IPS-20b (cell line): Measurements from ENCODE around the gene SLC49A3.
A peak's percentile ranks its signal among the peaks of the same experiment; 100 is the strongest.
"Not testable (repeated sequence)": the region's sequence is repeated elsewhere in the genome, so short reads cannot be mapped to it uniquely, and the experiment has no call there.

ENCODE experiments used
- H3K27ac ChIP-seq: one replicate; pipeline ENCODE4 v1.5.1; 2013; ENCODE audit warnings: low read length
- H3K27me3 ChIP-seq: 2 replicates; pipeline ENCODE4 v1.6.1; 2013; ENCODE audit warnings: mild to moderate bottlenecking, low read length, inconsistent platforms; ENCODE audit not compliant: insufficient read depth
- H3K36me3 ChIP-seq: 2 replicates; pipeline ENCODE4 v1.6.1; 2013; ENCODE audit warnings: low read depth, mild to moderate bottlenecking, inconsistent platforms, low read length, moderate library complexity; ENCODE audit not compliant: insufficient read depth
- H3K4me1 ChIP-seq: 2 replicates; pipeline ENCODE4 v1.6.1; 2013; ENCODE audit warnings: mild to moderate bottlenecking, control low read depth, inconsistent platforms, low read length, moderate library complexity; ENCODE audit not compliant: insufficient read depth
- H3K4me3 ChIP-seq: 2 replicates; pipeline ENCODE4 v1.5.1; 2013; ENCODE audit warnings: mild to moderate bottlenecking, low read length, inconsistent platforms
- H3K9ac ChIP-seq: 2 replicates; pipeline ENCODE4 v1.6.1; 2013; ENCODE audit warnings: low read depth, mild to moderate bottlenecking, inconsistent platforms, low read length, moderate library complexity
- H3K9me3 ChIP-seq: 2 replicates; pipeline ENCODE4 v1.6.1; 2013; ENCODE audit warnings: mild to moderate bottlenecking, low read depth, low read length, inconsistent platforms; ENCODE audit not compliant: insufficient read depth

The SLC49A3 gene

DNA sequence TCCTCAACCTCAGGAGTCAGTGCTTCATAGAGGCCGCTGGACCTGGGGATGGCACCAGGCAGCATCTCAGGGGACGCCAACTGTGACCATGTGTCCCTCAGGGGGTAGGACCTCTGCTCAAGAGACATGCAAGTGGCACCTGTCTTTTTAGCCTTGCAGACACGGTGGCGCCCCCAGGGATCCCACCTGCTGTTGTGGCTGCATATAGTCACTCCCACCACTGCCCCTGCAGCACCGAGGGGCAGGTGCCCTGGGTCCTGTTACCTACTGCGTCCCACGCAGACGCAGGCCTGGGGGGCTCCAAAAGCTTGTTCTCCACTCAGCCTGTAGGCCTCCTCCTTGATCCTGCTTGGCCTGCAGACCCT lies 12.1 kb downstream of the SLC49A3 start:
- no peak overlapping the region for H3K27ac ChIP-seq
- peaks cover 6% of the 10 kb centered on the region; the same call in 1 of the 2 replicates for H3K27me3 ChIP-seq
- H3K36me3 ChIP-seq = peaks cover 14% of the 10 kb centered on the region
- H3K4me1 ChIP-seq = peaks cover 5% of the 10 kb centered on the region
- H3K9me3 ChIP-seq = no peaks in the 10 kb centered on the region
- H3K4me3 ChIP-seq = no peak overlapping the region
- no peak overlapping the region for H3K9ac ChIP-seq

DNA sequence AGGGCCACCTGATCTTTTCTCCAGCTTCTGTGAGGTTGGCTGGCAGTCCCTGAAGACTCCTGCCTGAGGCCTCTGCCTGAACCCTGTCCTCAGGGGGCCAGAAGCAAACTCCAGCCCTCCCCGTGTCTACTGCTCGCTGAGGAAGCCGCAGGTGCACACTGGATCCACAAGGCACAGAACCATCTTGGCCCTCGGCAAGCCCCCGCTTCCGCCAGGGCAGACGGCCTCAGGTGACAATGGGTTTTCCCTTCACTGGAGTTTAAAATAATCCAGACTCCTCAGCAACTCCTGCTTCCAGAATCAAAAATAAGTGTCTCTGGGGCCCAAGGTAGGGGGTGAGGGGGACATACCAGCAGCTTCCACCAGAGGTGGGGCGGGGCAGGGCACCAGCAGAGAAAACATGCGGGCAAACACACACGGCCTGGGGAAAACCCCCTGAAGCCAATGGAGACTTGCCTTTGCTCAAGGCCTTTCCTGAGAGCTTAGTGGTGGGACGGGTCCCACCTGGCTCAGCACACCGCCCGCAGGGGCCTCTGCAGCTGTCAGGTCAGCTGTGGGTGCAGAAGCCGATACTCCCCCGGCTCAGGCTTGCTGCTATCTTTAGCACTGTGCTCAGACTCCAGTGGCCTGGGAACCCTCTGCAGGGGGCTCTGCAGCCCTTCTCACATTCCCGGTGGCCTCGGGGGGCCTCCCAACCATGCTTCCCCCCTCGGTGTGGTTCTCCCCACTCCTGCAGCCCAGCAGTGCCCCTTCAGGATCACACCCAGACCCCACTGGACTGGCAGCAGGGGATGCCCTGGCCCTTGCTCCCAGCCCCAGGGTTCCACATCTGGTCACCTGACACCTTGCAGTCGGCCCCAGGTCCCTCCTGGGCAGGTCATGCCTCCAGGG lies 12.7 kb downstream of the SLC49A3 start:
- no peak overlapping the region for H3K4me3 ChIP-seq
- H3K4me1 ChIP-seq = peaks cover 5% of the 10 kb centered on the region
- no peaks in the 10 kb centered on the region for H3K9me3 ChIP-seq
- H3K27ac ChIP-seq = no peak overlapping the region
- H3K36me3 ChIP-seq = peaks cover 20% of the 10 kb centered on the region
- H3K9ac ChIP-seq = no peak overlapping the region
- H3K27me3 ChIP-seq = peaks cover 6% of the 10 kb centered on the region; the same call in 1 of the 2 replicates

DNA sequence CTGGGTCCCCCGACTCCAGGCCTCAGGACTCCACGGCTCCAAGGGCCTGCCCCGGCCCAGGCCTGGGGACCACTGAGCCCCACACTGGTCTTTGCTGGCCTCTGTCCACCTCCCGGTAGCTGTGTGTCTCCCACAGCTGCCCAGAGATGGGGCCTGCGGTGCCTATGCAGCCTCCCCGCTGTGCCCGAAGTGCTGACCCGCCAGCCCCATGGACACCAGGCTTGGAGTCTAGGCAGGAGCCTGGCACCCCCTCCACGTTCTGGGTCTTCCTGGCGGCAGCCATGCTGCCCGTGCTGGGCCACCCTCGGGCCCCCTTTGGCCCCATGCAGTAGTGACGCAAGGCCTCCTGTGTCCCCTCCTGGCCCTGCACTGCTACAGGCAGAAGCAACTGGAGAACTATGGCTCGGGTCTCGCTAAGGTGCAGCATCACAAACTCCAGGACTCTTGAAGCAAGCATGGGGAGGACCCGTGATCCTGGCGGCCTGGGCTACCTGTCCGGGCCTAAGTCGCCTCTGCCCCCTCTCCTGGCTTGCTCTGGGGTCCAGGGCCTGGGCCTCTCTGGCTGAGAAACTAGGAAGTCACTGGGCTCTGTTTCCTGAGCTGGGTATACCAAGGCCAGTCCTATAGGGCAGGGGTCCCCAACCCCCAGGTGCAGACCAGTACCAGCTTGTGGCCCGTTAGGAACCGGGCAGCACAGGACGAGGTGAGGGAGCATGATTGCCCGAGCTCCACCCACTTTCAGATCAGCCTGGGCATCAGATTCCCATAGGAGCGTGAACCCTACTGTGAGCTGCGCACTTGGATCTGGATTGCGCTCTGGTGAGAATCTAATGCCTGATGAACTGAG lies 13.7 kb downstream of the SLC49A3 start:
- peaks cover 6% of the 10 kb centered on the region; the same call in 1 of the 2 replicates for H3K27me3 ChIP-seq
- peaks cover 27% of the 10 kb centered on the region for H3K36me3 ChIP-seq
- peak overlapping the region; percentile 88 for H3K9ac ChIP-seq
- peak overlapping the region; percentile 42 for H3K27ac ChIP-seq
- peaks cover 2% of the 10 kb centered on the region for H3K4me1 ChIP-seq
- H3K4me3 ChIP-seq = peak overlapping the region; percentile 78
- H3K9me3 ChIP-seq = no peaks in the 10 kb centered on the region

DNA sequence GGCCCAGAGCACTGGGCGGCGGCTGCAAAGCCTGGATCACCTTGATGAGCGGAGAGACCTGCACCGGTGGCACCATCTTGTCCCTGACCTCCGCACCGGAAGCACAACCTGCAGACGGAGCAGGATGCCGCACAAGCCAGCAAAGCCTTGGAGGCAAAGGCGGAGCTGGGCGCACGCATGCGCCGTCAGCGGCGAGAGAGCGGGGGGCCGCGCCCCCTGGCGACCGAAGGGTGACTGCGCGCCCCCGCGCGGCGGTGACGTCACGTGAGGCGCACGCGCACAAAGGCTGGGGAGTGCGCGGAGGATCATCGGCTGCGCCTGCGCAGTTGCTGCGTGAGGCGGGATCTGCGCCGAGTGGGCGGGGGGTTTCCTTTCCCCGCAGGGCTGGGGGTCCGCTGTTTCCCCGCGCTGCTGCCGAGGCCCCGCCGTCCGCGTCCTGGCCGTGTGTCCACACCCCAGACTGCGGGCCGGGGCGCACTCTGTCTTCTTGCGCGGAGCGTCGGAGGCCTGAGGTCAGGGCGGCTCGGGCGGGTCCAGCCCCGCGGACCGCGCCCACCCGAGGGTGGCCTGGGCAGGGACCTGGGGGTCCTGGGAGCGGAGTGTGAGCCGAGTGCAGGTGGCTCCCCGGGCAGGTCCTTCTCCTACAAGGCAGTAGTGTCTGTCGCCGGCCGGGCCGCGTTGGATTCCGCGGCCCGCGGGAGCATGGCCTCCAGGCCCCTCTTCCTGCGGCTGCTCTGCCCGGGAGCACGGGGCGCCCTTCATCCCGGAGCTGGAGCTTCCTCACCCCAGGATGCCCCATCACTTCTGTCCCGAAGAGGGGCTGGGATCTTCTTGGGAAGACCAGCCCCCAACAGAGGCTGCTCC lies 14.5 kb downstream of the SLC49A3 start, which contains the start of the genes ATP5ME and MYL5:
Gene ATP5ME (minus strand): TSS at position 105 of the 864 bp plus-strand sequence. CDS start 29 bp downstream, at position 76.
Gene MYL5 (plus strand): TSS at position 371 of the 864 bp plus-strand sequence. CDS start 3,485 bp downstream, outside the sequence.
- peak within 1 kb of the TSS; percentile 45 for H3K27ac ChIP-seq
- H3K4me3 ChIP-seq = peak within 1 kb of the TSS; percentile 78
- peak within 1 kb of the TSS; percentile 89 for H3K9ac ChIP-seq
- peaks cover 6% of the 10 kb centered on the region; the same call in 1 of the 2 replicates for H3K27me3 ChIP-seq
- H3K4me1 ChIP-seq = no peaks in the 10 kb centered on the region; the same call in 1 of the 2 replicates
- no peaks in the 10 kb centered on the region for H3K9me3 ChIP-seq
- H3K36me3 ChIP-seq = peaks cover 27% of the 10 kb centered on the region

DNA sequence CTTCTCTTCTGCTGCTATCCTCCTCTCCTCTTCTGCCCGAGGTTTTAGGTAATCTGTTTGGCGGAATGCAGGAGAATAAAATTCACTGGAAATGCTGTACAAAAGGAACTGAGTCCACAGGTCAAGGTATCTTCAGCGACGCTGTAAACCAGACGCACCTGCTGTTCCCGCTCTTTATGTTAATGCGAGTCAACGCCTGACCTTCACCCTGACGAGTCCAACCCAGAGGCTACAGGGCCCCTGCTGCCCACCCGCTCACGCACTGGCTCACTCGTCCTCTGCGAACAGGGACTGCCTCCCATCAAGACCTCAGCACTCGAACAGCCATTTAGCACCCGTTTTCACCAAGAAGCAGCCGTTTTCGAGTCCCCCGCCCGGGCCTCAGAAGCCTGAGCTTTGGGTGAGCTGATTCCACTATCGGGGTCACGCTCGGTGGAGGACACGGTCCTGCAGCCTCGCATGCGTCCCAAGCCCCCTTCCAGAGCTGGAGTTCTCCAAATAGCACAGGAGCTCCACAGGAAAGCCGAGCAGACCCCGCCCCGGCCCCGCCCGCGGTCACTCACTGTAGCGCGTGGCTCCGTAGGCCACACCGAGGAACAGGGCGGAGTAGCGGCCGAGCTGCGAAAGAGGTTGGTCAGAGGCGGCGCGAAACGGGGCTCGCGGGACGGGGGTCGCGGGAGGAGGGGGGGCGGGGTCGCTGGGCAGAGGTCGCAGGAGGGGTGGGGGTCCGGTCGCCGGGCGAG lies 15.4 kb downstream of the SLC49A3 start:
- H3K9me3 ChIP-seq = no peaks in the 10 kb centered on the region
- peak overlapping the region; percentile 78 for H3K4me3 ChIP-seq
- H3K27me3 ChIP-seq = peaks cover 2% of the 10 kb centered on the region; the same call in 1 of the 2 replicates
- peaks cover 27% of the 10 kb centered on the region for H3K36me3 ChIP-seq
- H3K4me1 ChIP-seq = no peaks in the 10 kb centered on the region; the same call in 1 of the 2 replicates
- H3K9ac ChIP-seq = peak overlapping the region; percentile 89
- peak overlapping the region; percentile 45 for H3K27ac ChIP-seq

DNA sequence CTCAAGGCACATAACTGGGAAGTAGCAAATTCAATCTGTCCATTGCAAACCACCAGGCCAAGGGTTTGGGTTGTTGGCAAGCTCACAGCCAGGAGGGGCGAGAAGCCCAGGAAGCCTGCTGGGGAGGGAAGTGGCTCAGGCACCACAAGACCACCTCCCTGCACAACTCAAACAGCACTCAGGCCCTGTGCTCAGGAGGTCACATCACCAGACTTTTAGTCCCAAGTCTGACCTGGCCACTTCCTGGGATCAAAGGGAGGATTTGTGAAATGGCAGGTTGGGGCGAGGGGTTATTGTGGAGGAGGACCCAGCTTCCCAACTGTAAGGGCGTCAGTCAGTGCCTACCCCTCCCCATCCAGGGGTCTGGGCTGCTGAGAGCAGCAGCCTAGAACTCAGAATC lies 17.2 kb downstream of the SLC49A3 start:
- H3K27ac ChIP-seq = no peak overlapping the region
- no peaks in the 10 kb centered on the region for H3K9me3 ChIP-seq
- H3K27me3 ChIP-seq = no peaks in the 10 kb centered on the region
- no peak overlapping the region for H3K4me3 ChIP-seq
- peaks cover 27% of the 10 kb centered on the region for H3K36me3 ChIP-seq
- no peak overlapping the region for H3K9ac ChIP-seq
- H3K4me1 ChIP-seq = no peaks in the 10 kb centered on the region; the same call in 1 of the 2 replicates

DNA sequence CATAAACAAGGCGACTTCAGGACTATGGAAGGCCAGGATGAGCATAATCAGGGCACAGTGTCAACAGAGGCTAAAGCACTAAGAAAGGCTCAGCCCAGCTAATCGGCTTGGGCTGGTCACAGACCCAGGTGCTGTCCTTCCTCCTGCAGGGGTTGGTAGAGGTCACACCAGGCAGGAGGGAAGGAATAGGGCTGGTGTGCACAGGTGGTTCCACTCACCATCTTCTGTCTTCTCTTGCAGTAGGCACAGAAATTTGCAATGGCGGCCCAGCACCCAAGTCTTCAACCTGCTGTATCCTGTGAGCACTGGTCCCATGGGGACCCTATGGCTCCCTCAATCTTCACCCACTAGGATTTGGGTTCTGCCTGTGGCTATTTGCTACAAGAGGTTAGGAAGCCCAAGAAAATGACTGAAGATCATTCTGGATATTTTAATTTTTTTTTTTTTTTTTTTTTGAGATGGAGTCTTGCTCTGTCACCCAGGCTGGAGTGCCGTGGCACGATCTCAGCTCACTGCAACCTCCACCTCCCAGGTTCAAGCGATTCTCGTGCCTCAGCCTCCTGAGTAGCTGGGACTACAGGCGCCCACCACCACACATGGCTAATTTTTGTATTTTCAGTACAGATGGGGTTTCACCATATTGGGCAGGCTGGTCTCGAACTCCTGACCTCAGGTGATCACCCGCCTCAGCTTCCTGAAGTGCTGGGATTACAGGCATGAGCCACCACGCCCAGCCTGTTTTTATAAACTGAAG lies 19.0 kb downstream of the SLC49A3 start:
- H3K4me1 ChIP-seq, H3K4me3 ChIP-seq: not testable (repeated sequence)
- H3K36me3 ChIP-seq = peaks cover 27% of the 10 kb centered on the region

DNA sequence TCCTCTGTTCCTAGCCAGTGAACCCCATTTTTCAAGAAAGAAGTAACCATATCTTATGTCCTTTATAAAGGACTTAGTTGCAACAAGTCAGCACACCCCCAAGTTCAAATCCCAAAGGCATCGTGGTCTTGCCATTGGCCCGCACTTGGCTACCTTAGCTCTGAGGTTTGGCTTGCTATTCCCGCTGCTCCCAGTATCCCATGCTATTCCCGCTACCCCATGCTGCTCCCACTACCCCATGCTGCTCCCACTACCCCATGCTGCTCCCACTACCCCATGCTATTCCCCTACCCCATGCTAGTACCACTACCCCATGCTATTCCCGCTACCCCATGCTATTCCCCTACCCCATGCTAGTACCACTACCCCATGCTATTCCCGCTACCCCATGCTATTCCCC lies 20.7 kb downstream of the SLC49A3 start:
- H3K27ac ChIP-seq, H3K27me3 ChIP-seq, H3K9ac ChIP-seq, H3K4me3 ChIP-seq, H3K9me3 ChIP-seq, H3K4me1 ChIP-seq: not testable (repeated sequence)
- H3K36me3 ChIP-seq = peaks cover 27% of the 10 kb centered on the region

More for the DNA sequence above, 19.0 kb downstream of the SLC49A3 start:
- H3K27me3 ChIP-seq, H3K27ac ChIP-seq, H3K9ac ChIP-seq, H3K9me3 ChIP-seq: not testable (repeated sequence)

DNA sequence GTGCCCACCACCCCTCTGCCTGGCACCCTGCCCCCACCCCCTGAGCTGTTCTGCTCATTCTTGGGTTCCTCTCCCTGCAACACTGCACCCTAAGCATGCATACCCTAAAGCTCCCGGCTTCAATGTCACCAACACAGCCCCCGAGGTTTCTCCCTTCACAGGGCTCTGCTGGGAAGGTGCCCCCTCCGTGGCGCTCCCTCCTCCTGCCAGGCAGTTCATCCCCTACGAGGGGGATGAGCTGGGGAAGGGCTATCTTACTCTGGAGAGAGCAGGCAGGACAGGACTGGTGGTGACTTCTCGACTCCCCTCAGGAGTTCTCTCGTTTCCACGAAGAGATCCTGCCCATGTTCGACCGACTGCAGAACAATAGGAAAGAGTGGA lies 21.4 kb downstream of the SLC49A3 start:
- no peak overlapping the region for H3K27ac ChIP-seq
- H3K4me3 ChIP-seq = no peak overlapping the region
- H3K9ac ChIP-seq = no peak overlapping the region
- peaks cover 20% of the 10 kb centered on the region for H3K36me3 ChIP-seq
- H3K4me1 ChIP-seq = no peaks in the 10 kb centered on the region
- no peaks in the 10 kb centered on the region for H3K27me3 ChIP-seq
- H3K9me3 ChIP-seq = no peaks in the 10 kb centered on the region
